Liver (tissue), 9 donors: ENCODE results near the gene PCDH15. TPM values are rescaled to one million over a fixed set of nuclear protein-coding genes. Genes with fewer than 3 reads are reported as not detected.

Experiments
- DNase-seq: peaks from one replicate; pipeline ENCODE4 v3.0.0-alpha.2; 2017; ENCODE audit warnings: low spot score
- H3K27ac ChIP-seq, 2 donors: one replicate each; pipeline ENCODE4 v1.7.0; 2013; ENCODE audit warnings: inconsistent platforms in 2 of 2, low read length in 2 of 2, control low read depth in 1 of 2, low read depth in 1 of 2, mild to moderate bottlenecking in 1 of 2
- H3K27me3 ChIP-seq, 4 donors: one replicate each; pipeline versions ENCODE4 v1.6.1 to v1.7.0; 2013; ENCODE audit warnings: low read length in 3 of 4, inconsistent platforms in 1 of 4, mild to moderate bottlenecking in 1 of 4, moderate library complexity in 1 of 4; ENCODE audit not compliant: control insufficient read depth in 4 of 4, insufficient read depth in 4 of 4
- H3K36me3 ChIP-seq, 4 donors: one replicate each; pipeline versions ENCODE4 v1.6.1 to v1.7.0; 2013; ENCODE audit warnings: low read length in 3 of 4, mild to moderate bottlenecking in 3 of 4, low read depth in 1 of 4, moderate library complexity in 1 of 4; ENCODE audit not compliant: control insufficient read depth in 4 of 4, insufficient read depth in 3 of 4
- H3K4me1 ChIP-seq, 4 donors: one replicate each; pipeline versions ENCODE4 v1.6.1 to v1.7.0; 2013; ENCODE audit warnings: low read length in 3 of 4, mild to moderate bottlenecking in 3 of 4, moderate library complexity in 1 of 4; ENCODE audit not compliant: control insufficient read depth in 4 of 4, insufficient read depth in 4 of 4
- H3K4me3 ChIP-seq, 3 donors: one replicate each; pipeline versions ENCODE4 v1.6.1 to v1.7.0; 2013; ENCODE audit warnings: low read length in 3 of 3, control low read depth in 1 of 3, low read depth in 1 of 3, mild to moderate bottlenecking in 1 of 3
- H3K9ac ChIP-seq, 2 donors: one replicate each; pipeline ENCODE4 v1.7.0; 2013; ENCODE audit warnings: low read length in 2 of 2, mild to moderate bottlenecking in 2 of 2, moderate library complexity in 2 of 2, control low read depth in 1 of 2, low read depth in 1 of 2
- H3K9me3 ChIP-seq, 4 donors: one replicate each; pipeline versions ENCODE4 v1.6.1 to v1.7.0; 2013; ENCODE audit warnings: low read length in 3 of 4; ENCODE audit not compliant: control insufficient read depth in 4 of 4
- CTCF ChIP-seq: fragments of 150-350 bp; IDR thresholded peaks from 2 replicates; pipeline ENCODE4 v1.5.1; 2017; ENCODE audit warnings: improper control_type of control experiment, low read depth, low read length; ENCODE audit not compliant: missing input control
- EGR1 ChIP-seq, 2 donors: IDR thresholded peaks; 2 replicates each; pipeline ENCODE4 v1.6.1; 2016 to 2018; ENCODE audit warnings: antibody characterized with exemption in 2 of 2, low read depth in 2 of 2
- FOXA1 ChIP-seq: IDR thresholded peaks from 2 replicates; pipeline ENCODE4 v1.6.1; 2016; ENCODE audit warnings: antibody characterized with exemption
- FOXA2 ChIP-seq: IDR thresholded peaks from 2 replicates; pipeline ENCODE4 v1.6.1; 2016; ENCODE audit warnings: antibody characterized with exemption
- GABPA ChIP-seq, 2 donors: IDR thresholded peaks in 1 of 2; conservative IDR thresholded peaks in 1 of 2; 2 replicates each; pipeline ENCODE4 v1.6.1; 2016; ENCODE audit warnings: antibody characterized with exemption in 2 of 2, mild to moderate bottlenecking in 1 of 2, moderate library complexity in 1 of 2
- HNF4A ChIP-seq, 2 donors: conservative IDR thresholded peaks; 2 replicates each; pipeline ENCODE4 v1.6.1; 2016; ENCODE audit warnings: antibody characterized with exemption in 2 of 2, mild to moderate bottlenecking in 2 of 2
- JUND ChIP-seq, 2 donors: IDR thresholded peaks; 2 replicates each; pipeline ENCODE4 v1.6.1; 2016; ENCODE audit warnings: antibody characterized with exemption in 2 of 2
- NR2F2 ChIP-seq: IDR thresholded peaks from 2 replicates; pipeline ENCODE4 v1.6.1; 2016; ENCODE audit warnings: antibody characterized with exemption
- REST ChIP-seq: IDR thresholded peaks from 2 replicates; pipeline ENCODE4 v1.6.1; 2016; ENCODE audit warnings: antibody characterized with exemption, mild to moderate bottlenecking
- RXRA ChIP-seq, 2 donors: IDR thresholded peaks; 2 replicates each; pipeline ENCODE4 v1.6.1; 2017 to 2018; ENCODE audit warnings: antibody characterized with exemption in 2 of 2, mild to moderate bottlenecking in 1 of 2
- SP1 ChIP-seq: IDR thresholded peaks from 2 replicates; pipeline ENCODE4 v1.6.1; 2018; ENCODE audit warnings: antibody characterized with exemption, mild to moderate bottlenecking
- YY1 ChIP-seq: IDR thresholded peaks from 2 replicates; pipeline ENCODE4 v1.6.1; 2016; ENCODE audit warnings: antibody characterized with exemption, mild to moderate bottlenecking
- ZBTB33 ChIP-seq: IDR thresholded peaks from 2 replicates; pipeline ENCODE4 v1.6.1; 2016; ENCODE audit warnings: antibody characterized with exemption
- WGBS: extraction: QIAGEN DNeasy Blood & Tissue Kit; methylation state at CpG from one replicate; pipeline ENCODE4 v1.1.7; 2013; 5-methylcytosine and 5-hydroxymethylcytosine counted together
- polyA plus RNA-seq, 2 donors: library from polyadenylated mRNA; stranded (reverse) in 1 of 2; unstranded in 1 of 2; fragments of 200-250 nt in 1 of 2; fragments of >200 nt in 1 of 2; fragmentation: Nextera tagmentation in 1 of 2; extraction: Ambion mirVana in 1 of 2; gene quantifications; one replicate each; pipeline versions ENCODE4 v1.2.1 to v1.2.3, GENCODE V29; 2013 to 2015
- total RNA-seq, 2 donors: library from RNA; depleted of rRNA; stranded (reverse); fragments of >200 nt; gene quantifications; one replicate each; pipeline ENCODE4 v1.2.3, GENCODE V29; 2014
- TF ChIP-seq, protein P1 (sequence below): IDR thresholded peaks from 2 replicates; pipeline ENCODE4 v1.6.1; 2016; ENCODE audit warnings: antibody characterized with exemption
- donor health status: healthy.
- donor health status: healthy.
- donor health status: healthy.
- donor health status: healthy.
- donor health status: healthy.

Gene PCDH15
- total and polyA plus RNA-seq, 4 donors, result 0.05 TPM; not detected in 3

GRCh38 chr10:53978301-53978700 is 822.7 kb downstream of the PCDH15 start (continued):
- TF ChIP-seq ZBTB33, result no peak
- no peak for TF ChIP-seq HNF4A (conservative IDR thresholded peaks at IDR 0.05)
- TF ChIP-seq SP1, result no peak
- TF ChIP-seq EGR1 (IDR thresholded peaks at IDR 0.05; ENCODE audit: low read depth in 2 of 2), result no peak
- TF ChIP-seq GABPA (IDR thresholded peaks at IDR 0.05 in 1 of 2, conservative IDR thresholded peaks at IDR 0.05 in 1 of 2), result no peak
- no peak for TF ChIP-seq FOXA1

GRCh38 chr10:53977267-53977666 is 823.8 kb downstream of the PCDH15 start:
- Histone ChIP-seq H3K9me3 (no peaks in the 10 kb centered on the region), H3K4me3 (no peak overlapping the region), H3K27me3 (no peaks in the 10 kb centered on the region), H3K36me3 (no peaks in the 10 kb centered on the region), H3K4me1 (no peaks in the 10 kb centered on the region), H3K9ac (no peak overlapping the region), H3K27ac (no peak overlapping the region)
- TF ChIP-seq JUND (IDR thresholded peaks at IDR 0.05) (no peak), GABPA (IDR thresholded peaks at IDR 0.05 in 1 of 2, conservative IDR thresholded peaks at IDR 0.05 in 1 of 2) (no peak), RXRA (IDR thresholded peaks at IDR 0.05) (no peak), FOXA1 (no peak), SP1 (no peak), FOXA2 (no peak), NR2F2 (no peak), YY1 (no peak), ZBTB33 (no peak), REST (no peak), HNF4A (conservative IDR thresholded peaks at IDR 0.05) (no peak)
- TF ChIP-seq, protein P1, sequence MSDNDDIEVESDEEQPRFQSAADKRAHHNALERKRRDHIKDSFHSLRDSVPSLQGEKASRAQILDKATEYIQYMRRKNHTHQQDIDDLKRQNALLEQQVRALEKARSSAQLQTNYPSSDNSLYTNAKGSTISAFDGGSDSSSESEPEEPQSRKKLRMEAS, result no peak
- no peak for DNase-seq
- 94% methylated on average over 2 of the region's 2 CpGs for WGBS

DNA sequence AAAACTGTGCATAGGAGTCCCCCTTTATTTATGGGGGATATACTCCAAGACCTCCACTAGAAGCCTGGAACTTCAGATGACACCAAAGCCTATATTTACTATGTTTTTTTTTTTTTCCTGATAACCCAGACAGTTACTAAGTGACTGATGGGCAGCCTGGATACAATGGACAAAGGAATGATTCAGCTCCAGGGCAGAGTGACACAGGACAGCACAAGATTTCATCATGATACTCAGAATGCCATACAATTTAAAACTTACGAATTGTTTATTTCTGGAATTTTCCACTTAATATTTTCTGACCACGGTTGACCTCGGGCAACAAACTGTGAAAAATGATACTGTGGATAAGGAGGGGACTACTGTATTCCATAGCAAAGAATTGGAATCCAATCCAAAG is 843.6 kb downstream of the PCDH15 start:
- Histone ChIP-seq H3K27ac (no peak overlapping the region), H3K4me3 (no peak overlapping the region), H3K4me1 (peaks cover 0 to 4% (median 2%) of the 10 kb centered on the region in 4 donors), H3K9me3 (peaks cover 0 to 1% (median under 1%) of the 10 kb centered on the region in 4 donors), H3K9ac (no peak overlapping the region), H3K36me3 (no peaks in the 10 kb centered on the region), H3K27me3 (no peaks in the 10 kb centered on the region)
- no peak for DNase-seq
- TF ChIP-seq CTCF (no peak), FOXA2 (no peak)
- WGBS, result 90% methylated on average over 3 of the region's 3 CpGs
